Measurements from ENCODE around the gene UNC50. TPM values are rescaled to one million over a fixed set of nuclear protein-coding genes. Genes with fewer than 3 reads are reported as not detected.

UNC50 gene
- total RNA-seq, 1 donor from 2014 or later: 69.1 TPM

- DNase-seq (ENCODE audit: low read depth): peak; percentile 53
Observed at GRCh38 chr2:98664323-98664722, 55.9 kb downstream of the UNC50 start.

- no peak for DNase-seq (ENCODE audit: low read depth)
Observed at GRCh38 chr2:98665677-98666076, 57.3 kb downstream of the UNC50 start.

Other genes starting within 250 kb of the UNC50 start
- 21.7 and 22.0 TPM in 2 replicates for gene INPP4A, start 163.7 kb upstream of the UNC50 start, total RNA-seq
- gene COA5, start 77 bp upstream of the UNC50 start, total RNA-seq: 49.4 and 52.4 TPM in 2 replicates
- 0.16 and 2.0 TPM in 2 replicates for gene MGAT4A, start 122.5 kb downstream of the UNC50 start, total RNA-seq

Data from myocyte (in vitro differentiated cells).